GM23338 (cell line): ENCODE results near the gene WDR12. TPM values are rescaled to one million over a fixed set of nuclear protein-coding genes. Genes with fewer than 3 reads are reported as not detected.

Source experiments
- ATAC-seq: fragments of 200-7000 bp; cut with Tn5 transposase; 3 replicates; pipeline ENCODE4 v1.9.1; 2020
- DNase-seq: peaks from one replicate; pipeline ENCODE4 v3.0.0-alpha.2; 2015; ENCODE audit warnings: low spot score
- H2AFZ ChIP-seq: fragments of 200-600 bp; sonication (generic); 2 replicates; pipeline ENCODE4 v1.8.0; 2016; ENCODE audit warnings: antibody characterized with exemption, mild to moderate bottlenecking, moderate library complexity
- H3F3A ChIP-seq: fragments of 200-600 bp; sonication (generic); replicated peaks from 2 replicates; pipeline ENCODE4 v1.8.0; 2017; ENCODE audit warnings: antibody characterized with exemption, mixed run types, low read depth
- H3K27ac ChIP-seq: fragments of 200-600 bp; sonication (generic); 2 replicates; pipeline ENCODE4 v1.6.1; 2016; ENCODE audit warnings: low read depth
- H3K27me3 ChIP-seq: fragments of 200-600 bp; sonication (generic); 2 replicates; pipeline ENCODE4 v1.8.0; 2016; ENCODE audit warnings: mild to moderate bottlenecking, mixed run types, moderate library complexity; ENCODE audit not compliant: insufficient read depth
- H3K36me3 ChIP-seq: fragments of 200-600 bp; sonication (generic); 2 replicates; pipeline ENCODE4 v1.8.0; 2016; ENCODE audit warnings: mild to moderate bottlenecking; ENCODE audit not compliant: insufficient read depth
- H3K4me1 ChIP-seq: fragments of 200-600 bp; sonication (generic); 2 replicates; pipeline ENCODE4 v1.8.0; 2016; ENCODE audit warnings: mild to moderate bottlenecking, moderate library complexity; ENCODE audit not compliant: insufficient read depth
- H3K4me2 ChIP-seq: fragments of 200-600 bp; sonication (generic); 2 replicates; pipeline ENCODE4 v1.7.1; 2017; ENCODE audit warnings: mixed run types
- H3K4me3 ChIP-seq: fragments of 200-600 bp; sonication (generic); 2 replicates; pipeline ENCODE4 v1.6.1; 2016; ENCODE audit warnings: mixed run types
- H3K79me2 ChIP-seq: fragments of 200-600 bp; sonication (generic); replicated peaks from 2 replicates; pipeline ENCODE4 v1.8.0; 2017; ENCODE audit warnings: mild to moderate bottlenecking; ENCODE audit not compliant: insufficient read depth
- H3K9me2 ChIP-seq: fragments of 200-600 bp; sonication (generic); 2 replicates; pipeline ENCODE4 v1.8.0; 2017; ENCODE audit not compliant: insufficient read depth
- H4K20me1 ChIP-seq: fragments of 200-600 bp; sonication (generic); replicated peaks from 2 replicates; pipeline ENCODE4 v1.8.0; 2017; ENCODE audit warnings: mild to moderate bottlenecking; ENCODE audit not compliant: insufficient read depth
- H3K27ac Mint-ChIP-seq: 2 replicates; pipeline ENCODE4 v1.8.0; 2020; ENCODE audit warnings: inconsistent platforms, mild to moderate bottlenecking, moderate library complexity, mixed read lengths
- H3K27me3 Mint-ChIP-seq: 3 replicates; pipeline ENCODE4 v1.8.0; 2022; ENCODE audit warnings: low read depth, mild to moderate bottlenecking, moderate library complexity, mixed read lengths, inconsistent platforms; ENCODE audit not compliant: insufficient read depth, poor library complexity
- H3K36me3 Mint-ChIP-seq: 3 replicates; pipeline ENCODE4 v1.8.0; 2021; ENCODE audit warnings: low read depth, mild to moderate bottlenecking, inconsistent platforms, moderate library complexity, mixed read lengths
- H3K4me1 Mint-ChIP-seq: 3 replicates; pipeline ENCODE4 v1.8.0; 2020; ENCODE audit warnings: mild to moderate bottlenecking, inconsistent platforms, mixed read lengths
- H3K4me3 Mint-ChIP-seq: 3 replicates; pipeline ENCODE4 v1.8.0; 2021; ENCODE audit warnings: moderate library complexity, mild to moderate bottlenecking, inconsistent platforms, mixed read lengths
- H3K9me3 Mint-ChIP-seq: 3 replicates; pipeline ENCODE4 v1.8.0; 2020; ENCODE audit warnings: moderate library complexity, mild to moderate bottlenecking, inconsistent platforms, mixed read lengths
- CREB1 ChIP-seq: fragments of 250-450 bp; sonication (Bioruptor Pico); IDR thresholded peaks from 2 replicates; pipeline ENCODE4 v1.5.0; 2020; ENCODE audit warnings: low read depth, mild to moderate bottlenecking, moderate library complexity
- EZH2 ChIP-seq: fragments of 200-600 bp; sonication (generic); IDR thresholded peaks from one replicate; pipeline ENCODE4 v1.8.0; 2017; ENCODE audit warnings: antibody characterized with exemption, mild to moderate bottlenecking, low read depth; ENCODE audit not compliant: unreplicated experiment
- EZH2phosphoT487 ChIP-seq: fragments of 200-600 bp; sonication (generic); IDR thresholded peaks from one replicate; pipeline ENCODE4 v1.8.1; 2018; ENCODE audit warnings: antibody characterized with exemption; ENCODE audit not compliant: unreplicated experiment
- JUNB ChIP-seq: IDR thresholded peaks from one replicate; pipeline ENCODE4 v1.6.1; 2016; ENCODE audit warnings: antibody characterized with exemption; ENCODE audit not compliant: unreplicated experiment
- NANOG ChIP-seq: IDR thresholded peaks from 2 replicates; pipeline ENCODE4 v1.6.1; 2016; ENCODE audit warnings: antibody characterized with exemption, borderline replicate concordance
- POLR2AphosphoS5 ChIP-seq: IDR thresholded peaks from 2 replicates; pipeline ENCODE4 v1.6.1; 2016; ENCODE audit warnings: antibody characterized with exemption, low read depth
- STAT1 ChIP-seq: IDR thresholded peaks from one replicate; pipeline ENCODE4 v1.6.1; 2016; ENCODE audit warnings: antibody characterized with exemption; ENCODE audit not compliant: unreplicated experiment
- ZNF114 ChIP-seq: fragments of 250-450 bp; sonication (Bioruptor Pico); IDR thresholded peaks from 2 replicates; pipeline ENCODE4 v1.5.0; 2020; ENCODE audit warnings: mild to moderate bottlenecking, moderate library complexity
- ZNF331 ChIP-seq: fragments of 250-450 bp; sonication (Bioruptor Pico); IDR thresholded peaks from 2 replicates; pipeline ENCODE4 v1.5.0; 2020; ENCODE audit warnings: low read depth, mild to moderate bottlenecking, moderate library complexity
- polyA plus RNA-seq: library from polyadenylated mRNA; unstranded; fragments of >200 nt; fragmentation: Nextera tagmentation; extraction: Ambion mirVana; gene quantifications from 2 replicates; pipeline ENCODE4 v1.2.1, GENCODE V29; 2016
- total RNA-seq: library from RNA; depleted of rRNA; stranded (reverse); fragments of >200 nt; shearing (Covaris generic); gene quantifications from 2 replicates; pipeline ENCODE4 v1.2.3, GENCODE V29; 2014
- TF ChIP-seq, protein P1 (sequence below): fragments of 250-450 bp; sonication (Bioruptor Pico); IDR thresholded peaks from 2 replicates; pipeline ENCODE4 v1.5.0; 2020; ENCODE audit warnings: mild to moderate bottlenecking, moderate library complexity
- TF ChIP-seq, protein P2 (sequence below): IDR thresholded peaks from one replicate; pipeline ENCODE4 v1.6.1; 2018; ENCODE audit warnings: antibody characterized with exemption; ENCODE audit not compliant: unreplicated experiment
- TF ChIP-seq, protein P3 (sequence below), 2 experiments: fragments of 200-600 bp in 1 of 2; sonication (generic) in 1 of 2; conservative IDR thresholded peaks; 2 replicates each; pipeline versions ENCODE4 v1.5.1 to v1.6.1; 2016 to 2017; ENCODE audit warnings: antibody characterized with exemption in 2 of 2, low read depth in 2 of 2, mild to moderate bottlenecking in 2 of 2, moderate library complexity in 1 of 2
- TF ChIP-seq, protein P4 (sequence below): IDR thresholded peaks from 2 replicates; pipeline ENCODE4 v1.6.1; 2016; ENCODE audit warnings: antibody characterized with exemption

The WDR12 gene
- total and polyA plus RNA-seq, 2 experiments from 2014 or later, result 98.1 to 240 TPM

DNA sequence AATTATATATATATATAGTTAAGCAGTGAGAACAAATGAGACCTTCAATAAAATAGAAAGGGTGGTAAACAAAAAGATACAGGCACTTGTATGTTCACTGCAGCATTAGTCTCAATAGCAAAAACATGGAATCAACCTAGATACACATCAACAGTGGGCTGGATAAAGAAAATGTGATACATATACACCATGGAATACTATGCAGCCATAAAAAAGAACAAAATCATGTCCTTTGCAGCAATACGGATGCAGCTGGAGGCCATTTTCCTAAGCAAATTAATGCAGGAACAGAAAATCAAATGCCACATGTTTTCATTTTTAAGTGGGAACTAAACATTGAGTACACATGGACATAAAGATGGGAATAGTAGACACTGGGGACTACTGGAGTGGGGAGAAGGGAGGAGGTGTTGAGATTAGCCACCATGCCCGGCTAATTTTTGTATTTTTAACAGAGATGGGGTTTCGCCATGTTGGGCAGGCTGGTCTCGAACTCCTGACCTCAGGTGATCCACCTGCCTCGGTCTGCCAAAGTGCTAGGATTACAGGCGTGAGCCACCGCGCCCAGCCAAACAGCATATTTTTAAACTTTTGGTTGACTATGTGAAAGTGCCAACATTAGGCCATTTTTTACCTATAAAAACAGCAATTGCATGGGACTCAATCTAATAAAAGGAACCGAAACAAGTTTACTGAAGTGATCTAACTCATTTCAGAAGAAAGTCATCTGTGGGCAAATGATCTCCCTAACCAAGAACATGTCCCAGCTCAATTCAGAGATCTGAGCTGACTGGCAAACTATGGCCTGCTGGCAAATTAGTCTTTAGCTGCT, 63.6 kb downstream of the WDR12 start:
- no peak overlapping the region for H3K27ac Mint-ChIP-seq
- Histone ChIP-seq H4K20me1 (no peaks in the 10 kb centered on the region), H3K4me3 (no peak overlapping the region), H2AFZ (no peak overlapping the region), H3K4me1 (no peaks in the 10 kb centered on the region), H3K4me2 (no peak overlapping the region), H3K9me2 (no peaks in the 10 kb centered on the region), H3K27me3 (no peaks in the 10 kb centered on the region), H3F3A (no peaks in the 10 kb centered on the region), H3K79me2 (no peaks in the 10 kb centered on the region), H3K36me3 (no peaks in the 10 kb centered on the region), H3K27ac (no peak overlapping the region)
- no peak overlapping the region for H3K4me3 Mint-ChIP-seq
- no peaks in the 10 kb centered on the region for H3K4me1 Mint-ChIP-seq
- DNase-seq, result no peak
- H3K36me3 Mint-ChIP-seq, result no peaks in the 10 kb centered on the region
- H3K9me3 Mint-ChIP-seq, result no peaks in the 10 kb centered on the region
- no peak for ATAC-seq
- H3K27me3 Mint-ChIP-seq, result no peaks in the 10 kb centered on the region
- TF ChIP-seq, protein P1, sequence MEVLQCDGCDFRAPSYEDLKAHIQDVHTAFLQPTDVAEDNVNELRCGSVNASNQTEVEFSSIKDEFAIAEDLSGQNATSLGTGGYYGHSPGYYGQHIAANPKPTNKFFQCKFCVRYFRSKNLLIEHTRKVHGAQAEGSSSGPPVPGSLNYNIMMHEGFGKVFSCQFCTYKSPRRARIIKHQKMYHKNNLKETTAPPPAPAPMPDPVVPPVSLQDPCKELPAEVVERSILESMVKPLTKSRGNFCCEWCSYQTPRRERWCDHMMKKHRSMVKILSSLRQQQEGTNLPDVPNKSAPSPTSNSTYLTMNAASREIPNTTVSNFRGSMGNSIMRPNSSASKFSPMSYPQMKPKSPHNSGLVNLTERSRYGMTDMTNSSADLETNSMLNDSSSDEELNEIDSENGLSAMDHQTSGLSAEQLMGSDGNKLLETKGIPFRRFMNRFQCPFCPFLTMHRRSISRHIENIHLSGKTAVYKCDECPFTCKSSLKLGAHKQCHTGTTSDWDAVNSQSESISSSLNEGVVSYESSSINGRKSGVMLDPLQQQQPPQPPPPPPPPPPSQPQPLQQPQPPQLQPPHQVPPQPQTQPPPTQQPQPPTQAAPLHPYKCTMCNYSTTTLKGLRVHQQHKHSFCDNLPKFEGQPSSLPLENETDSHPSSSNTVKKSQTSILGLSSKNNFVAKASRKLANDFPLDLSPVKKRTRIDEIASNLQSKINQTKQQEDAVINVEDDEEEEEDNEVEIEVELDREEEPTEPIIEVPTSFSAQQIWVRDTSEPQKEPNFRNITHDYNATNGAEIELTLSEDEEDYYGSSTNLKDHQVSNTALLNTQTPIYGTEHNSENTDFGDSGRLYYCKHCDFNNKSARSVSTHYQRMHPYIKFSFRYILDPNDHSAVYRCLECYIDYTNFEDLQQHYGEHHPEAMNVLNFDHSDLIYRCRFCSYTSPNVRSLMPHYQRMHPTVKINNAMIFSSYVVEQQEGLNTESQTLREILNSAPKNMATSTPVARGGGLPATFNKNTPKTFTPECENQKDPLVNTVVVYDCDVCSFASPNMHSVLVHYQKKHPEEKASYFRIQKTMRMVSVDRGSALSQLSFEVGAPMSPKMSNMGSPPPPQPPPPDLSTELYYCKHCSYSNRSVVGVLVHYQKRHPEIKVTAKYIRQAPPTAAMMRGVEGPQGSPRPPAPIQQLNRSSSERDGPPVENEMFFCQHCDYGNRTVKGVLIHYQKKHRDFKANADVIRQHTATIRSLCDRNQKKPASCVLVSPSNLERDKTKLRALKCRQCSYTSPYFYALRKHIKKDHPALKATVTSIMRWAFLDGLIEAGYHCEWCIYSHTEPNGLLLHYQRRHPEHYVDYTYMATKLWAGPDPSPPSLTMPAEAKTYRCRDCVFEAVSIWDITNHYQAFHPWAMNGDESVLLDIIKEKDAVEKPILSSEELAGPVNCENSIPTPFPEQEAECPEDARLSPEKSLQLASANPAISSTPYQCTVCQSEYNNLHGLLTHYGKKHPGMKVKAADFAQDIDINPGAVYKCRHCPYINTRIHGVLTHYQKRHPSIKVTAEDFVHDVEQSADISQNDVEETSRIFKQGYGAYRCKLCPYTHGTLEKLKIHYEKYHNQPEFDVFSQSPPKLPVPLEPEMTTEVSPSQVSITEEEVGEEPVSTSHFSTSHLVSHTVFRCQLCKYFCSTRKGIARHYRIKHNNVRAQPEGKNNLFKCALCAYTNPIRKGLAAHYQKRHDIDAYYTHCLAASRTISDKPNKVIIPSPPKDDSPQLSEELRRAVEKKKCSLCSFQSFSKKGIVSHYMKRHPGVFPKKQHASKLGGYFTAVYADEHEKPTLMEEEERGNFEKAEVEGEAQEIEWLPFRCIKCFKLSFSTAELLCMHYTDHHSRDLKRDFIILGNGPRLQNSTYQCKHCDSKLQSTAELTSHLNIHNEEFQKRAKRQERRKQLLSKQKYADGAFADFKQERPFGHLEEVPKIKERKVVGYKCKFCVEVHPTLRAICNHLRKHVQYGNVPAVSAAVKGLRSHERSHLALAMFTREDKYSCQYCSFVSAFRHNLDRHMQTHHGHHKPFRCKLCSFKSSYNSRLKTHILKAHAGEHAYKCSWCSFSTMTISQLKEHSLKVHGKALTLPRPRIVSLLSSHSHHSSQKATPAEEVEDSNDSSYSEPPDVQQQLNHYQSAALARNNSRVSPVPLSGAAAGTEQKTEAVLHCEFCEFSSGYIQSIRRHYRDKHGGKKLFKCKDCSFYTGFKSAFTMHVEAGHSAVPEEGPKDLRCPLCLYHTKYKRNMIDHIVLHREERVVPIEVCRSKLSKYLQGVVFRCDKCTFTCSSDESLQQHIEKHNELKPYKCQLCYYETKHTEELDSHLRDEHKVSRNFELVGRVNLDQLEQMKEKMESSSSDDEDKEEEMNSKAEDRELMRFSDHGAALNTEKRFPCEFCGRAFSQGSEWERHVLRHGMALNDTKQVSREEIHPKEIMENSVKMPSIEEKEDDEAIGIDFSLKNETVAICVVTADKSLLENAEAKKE (CRISPR knock-in tag), result no peak
- TF ChIP-seq NANOG (no peak), ZNF114 (no peak), CREB1 (no peak), EZH2phosphoT487 (no peak), EZH2 (no peak), STAT1 (no peak), ZNF331 (no peak), JUNB (no peak), POLR2AphosphoS5 (no peak)
- TF ChIP-seq, protein P2, sequence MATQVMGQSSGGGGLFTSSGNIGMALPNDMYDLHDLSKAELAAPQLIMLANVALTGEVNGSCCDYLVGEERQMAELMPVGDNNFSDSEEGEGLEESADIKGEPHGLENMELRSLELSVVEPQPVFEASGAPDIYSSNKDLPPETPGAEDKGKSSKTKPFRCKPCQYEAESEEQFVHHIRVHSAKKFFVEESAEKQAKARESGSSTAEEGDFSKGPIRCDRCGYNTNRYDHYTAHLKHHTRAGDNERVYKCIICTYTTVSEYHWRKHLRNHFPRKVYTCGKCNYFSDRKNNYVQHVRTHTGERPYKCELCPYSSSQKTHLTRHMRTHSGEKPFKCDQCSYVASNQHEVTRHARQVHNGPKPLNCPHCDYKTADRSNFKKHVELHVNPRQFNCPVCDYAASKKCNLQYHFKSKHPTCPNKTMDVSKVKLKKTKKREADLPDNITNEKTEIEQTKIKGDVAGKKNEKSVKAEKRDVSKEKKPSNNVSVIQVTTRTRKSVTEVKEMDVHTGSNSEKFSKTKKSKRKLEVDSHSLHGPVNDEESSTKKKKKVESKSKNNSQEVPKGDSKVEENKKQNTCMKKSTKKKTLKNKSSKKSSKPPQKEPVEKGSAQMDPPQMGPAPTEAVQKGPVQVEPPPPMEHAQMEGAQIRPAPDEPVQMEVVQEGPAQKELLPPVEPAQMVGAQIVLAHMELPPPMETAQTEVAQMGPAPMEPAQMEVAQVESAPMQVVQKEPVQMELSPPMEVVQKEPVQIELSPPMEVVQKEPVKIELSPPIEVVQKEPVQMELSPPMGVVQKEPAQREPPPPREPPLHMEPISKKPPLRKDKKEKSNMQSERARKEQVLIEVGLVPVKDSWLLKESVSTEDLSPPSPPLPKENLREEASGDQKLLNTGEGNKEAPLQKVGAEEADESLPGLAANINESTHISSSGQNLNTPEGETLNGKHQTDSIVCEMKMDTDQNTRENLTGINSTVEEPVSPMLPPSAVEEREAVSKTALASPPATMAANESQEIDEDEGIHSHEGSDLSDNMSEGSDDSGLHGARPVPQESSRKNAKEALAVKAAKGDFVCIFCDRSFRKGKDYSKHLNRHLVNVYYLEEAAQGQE, result no peak
- TF ChIP-seq, protein P3, sequence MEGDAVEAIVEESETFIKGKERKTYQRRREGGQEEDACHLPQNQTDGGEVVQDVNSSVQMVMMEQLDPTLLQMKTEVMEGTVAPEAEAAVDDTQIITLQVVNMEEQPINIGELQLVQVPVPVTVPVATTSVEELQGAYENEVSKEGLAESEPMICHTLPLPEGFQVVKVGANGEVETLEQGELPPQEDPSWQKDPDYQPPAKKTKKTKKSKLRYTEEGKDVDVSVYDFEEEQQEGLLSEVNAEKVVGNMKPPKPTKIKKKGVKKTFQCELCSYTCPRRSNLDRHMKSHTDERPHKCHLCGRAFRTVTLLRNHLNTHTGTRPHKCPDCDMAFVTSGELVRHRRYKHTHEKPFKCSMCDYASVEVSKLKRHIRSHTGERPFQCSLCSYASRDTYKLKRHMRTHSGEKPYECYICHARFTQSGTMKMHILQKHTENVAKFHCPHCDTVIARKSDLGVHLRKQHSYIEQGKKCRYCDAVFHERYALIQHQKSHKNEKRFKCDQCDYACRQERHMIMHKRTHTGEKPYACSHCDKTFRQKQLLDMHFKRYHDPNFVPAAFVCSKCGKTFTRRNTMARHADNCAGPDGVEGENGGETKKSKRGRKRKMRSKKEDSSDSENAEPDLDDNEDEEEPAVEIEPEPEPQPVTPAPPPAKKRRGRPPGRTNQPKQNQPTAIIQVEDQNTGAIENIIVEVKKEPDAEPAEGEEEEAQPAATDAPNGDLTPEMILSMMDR (conservative IDR thresholded peaks at IDR 0.05; ENCODE audit: low read depth in 2 of 2), result no peak
- TF ChIP-seq, protein P4, sequence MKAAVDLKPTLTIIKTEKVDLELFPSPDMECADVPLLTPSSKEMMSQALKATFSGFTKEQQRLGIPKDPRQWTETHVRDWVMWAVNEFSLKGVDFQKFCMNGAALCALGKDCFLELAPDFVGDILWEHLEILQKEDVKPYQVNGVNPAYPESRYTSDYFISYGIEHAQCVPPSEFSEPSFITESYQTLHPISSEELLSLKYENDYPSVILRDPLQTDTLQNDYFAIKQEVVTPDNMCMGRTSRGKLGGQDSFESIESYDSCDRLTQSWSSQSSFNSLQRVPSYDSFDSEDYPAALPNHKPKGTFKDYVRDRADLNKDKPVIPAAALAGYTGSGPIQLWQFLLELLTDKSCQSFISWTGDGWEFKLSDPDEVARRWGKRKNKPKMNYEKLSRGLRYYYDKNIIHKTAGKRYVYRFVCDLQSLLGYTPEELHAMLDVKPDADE, result no peak
